Stimulated activated CD4-positive, alpha-beta T cell treated with anti-CD3 and anti-CD28 coated beads, Interleukin-15, amount 100 ng/mL, for 1 hour (primary cell): ENCODE results near the gene BEST2.

Experiments used
- DNase-seq, 2 donors: peaks; one replicate each; pipeline ENCODE4 v3.0.0-alpha.2; 2020; ENCODE audit warnings: low read depth in 1 of 2, low spot score in 1 of 2

BEST2 gene

DNA sequence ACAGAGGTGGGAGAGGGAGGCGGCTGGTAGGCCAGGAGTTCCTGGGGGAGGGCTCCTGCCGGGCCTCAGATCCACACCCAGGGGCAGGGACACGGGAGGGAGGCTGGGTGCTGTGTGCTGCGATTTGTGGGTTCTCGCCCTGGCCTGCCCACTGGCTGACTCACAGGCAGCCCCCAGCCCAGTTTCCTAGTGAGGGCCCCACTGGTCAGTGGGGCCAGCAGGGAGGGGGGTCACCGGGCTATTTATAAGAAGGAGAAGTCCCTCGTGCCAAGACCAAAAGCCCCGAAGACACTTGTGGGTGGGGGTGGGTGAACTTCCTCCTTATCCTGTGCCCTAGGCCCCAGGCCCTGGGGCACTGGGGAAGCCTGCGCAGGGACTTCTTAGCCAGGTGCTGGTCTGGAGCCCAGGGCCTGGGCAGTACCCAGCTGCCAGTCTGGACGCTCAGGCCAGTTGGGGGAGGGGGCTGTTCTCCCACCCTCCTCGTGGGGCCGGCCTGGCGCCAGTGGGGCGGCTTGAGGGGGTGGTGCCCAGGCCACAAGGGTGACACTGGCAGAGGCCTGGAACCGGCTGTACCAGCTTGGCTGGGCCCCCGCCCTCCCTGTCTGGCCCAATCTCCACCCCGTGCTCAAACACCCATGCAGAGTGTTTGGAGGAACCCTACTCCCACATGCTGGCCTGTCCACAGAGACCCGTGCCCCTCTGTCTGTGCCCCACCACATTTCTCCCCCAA lies 34.7 kb downstream of the BEST2 start:
- no peak for DNase-seq

DNA sequence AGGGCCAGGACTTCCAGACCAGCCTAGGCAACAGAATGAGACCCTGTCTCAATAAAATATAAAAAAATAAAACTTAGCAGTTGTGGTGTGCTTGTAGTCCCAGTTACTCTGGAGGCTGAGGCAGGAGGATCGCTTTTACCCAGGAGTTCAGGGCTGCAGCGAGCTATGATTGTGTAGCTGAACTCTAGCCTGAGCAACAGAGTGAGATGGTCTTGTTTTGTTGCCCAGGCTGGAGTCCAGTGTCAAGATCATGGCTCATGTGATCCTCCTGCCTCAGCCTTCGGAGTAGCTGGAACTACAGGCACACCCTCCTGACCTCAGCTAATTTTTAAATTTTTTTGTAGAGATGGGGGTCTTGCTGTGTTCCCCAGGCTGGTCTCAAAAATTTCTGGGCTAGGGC lies 35.4 kb downstream of the BEST2 start:
- no peak for DNase-seq

DNA sequence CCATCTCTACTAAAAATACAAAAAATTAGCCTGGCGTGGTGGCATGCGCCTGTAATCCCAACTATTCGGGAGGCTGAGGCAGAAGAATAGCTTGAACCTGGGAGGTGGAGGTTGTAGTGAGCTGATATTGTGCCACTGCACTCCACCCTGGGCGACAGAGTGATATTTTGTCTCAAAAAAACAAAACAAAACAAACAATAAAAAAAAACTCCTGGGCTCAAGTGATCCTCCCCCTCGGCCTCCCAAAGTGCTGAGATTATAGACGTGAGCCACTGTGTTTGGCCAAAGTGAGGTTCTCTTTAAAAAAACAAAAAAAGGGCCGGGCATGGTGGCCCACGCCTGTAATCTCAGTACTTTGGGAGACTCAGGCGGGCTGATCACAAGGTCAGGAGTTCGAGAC lies 35.9 kb downstream of the BEST2 start:
- DNase-seq = no peak

DNA sequence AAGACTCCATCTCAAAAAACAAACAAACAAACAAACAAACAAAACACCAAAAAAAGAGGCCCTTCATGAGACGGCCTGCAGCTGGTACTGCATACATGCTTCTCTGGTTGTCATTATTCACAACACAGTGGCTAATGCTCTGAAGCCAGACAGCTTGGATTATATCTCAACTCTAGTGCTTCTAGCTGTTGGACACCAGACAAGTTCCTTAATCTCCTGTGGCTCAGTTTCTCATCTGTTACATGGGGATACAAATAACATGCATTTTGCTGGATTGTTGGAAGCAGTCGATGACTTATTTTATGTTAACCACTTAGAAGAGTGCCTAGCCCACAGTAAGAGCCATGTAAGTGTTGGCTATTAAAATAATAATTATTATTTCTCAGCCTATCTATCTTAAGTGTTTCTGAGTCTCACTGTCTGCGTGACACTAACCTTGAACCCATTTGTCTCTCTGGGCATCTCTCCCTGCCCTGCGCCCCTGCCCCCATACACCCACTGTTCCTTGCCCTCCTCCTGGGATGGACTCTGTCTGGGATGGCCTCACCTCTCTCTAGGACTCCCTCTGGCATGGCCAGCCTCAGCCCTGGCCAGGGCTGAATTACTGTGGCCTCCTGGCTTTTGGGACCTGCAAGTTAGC lies 36.6 kb downstream of the BEST2 start:
- no peak for DNase-seq

DNA sequence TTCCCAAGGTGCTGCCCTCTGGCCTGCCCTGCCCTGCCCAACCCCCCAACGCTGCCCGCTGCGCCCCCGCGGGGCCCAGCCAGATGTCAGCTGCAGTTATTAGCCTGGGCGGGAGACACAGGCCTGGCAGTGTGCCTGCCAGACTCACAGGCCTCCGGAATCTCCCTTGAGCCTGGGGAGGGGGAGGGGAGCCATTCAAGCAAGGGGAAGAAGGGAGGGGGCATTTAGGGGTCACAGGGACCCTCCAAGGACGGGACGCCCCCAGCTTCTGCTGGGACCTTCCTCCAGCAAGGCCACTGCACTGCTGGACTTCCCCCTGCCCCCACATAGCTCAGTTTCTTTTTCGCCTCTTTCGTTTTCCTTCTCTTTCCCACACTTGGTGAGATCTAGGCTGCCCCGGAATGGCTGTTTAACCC lies 37.1 kb downstream of the BEST2 start:
- no peak for DNase-seq

DNA sequence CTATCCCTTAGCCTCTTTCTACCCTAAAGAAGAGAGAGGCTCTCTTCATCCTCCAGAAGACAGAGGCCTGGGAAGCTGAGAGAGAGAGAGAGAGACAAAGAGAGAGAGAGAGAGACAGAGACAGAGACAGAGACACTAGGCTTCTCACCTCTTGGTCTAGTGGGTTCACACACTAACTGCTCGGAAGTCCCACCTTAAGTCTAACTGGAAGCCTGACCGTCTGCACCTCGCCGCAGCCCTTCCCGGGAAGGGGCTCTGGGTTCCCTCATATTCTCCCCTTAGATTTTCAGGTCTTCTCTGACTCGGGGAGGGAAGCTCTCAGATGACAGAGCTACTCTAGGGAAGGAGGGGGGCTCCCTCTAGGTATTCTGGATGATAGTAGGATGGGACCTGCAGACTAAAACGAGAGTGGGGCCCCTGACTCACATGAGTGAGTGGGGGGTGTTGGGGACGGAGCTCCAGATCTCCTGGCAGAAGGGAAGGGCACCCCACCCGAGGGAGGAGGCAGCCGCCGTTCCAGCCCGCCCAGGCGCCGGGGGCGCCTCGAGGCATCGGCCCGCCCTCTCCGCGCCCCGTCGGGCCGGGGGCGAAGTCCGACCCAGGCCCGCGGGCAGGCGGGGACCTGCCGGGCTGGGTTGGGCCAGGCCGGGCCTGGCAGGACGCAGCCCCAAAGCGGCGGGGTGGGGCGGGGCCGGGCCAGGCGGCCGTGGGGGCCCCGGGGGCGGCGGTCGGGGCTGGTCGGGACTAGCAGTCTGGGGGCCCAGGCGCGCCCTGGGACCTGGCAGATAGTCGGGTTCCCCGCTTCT lies 37.7 kb downstream of the BEST2 start:
- no peak for DNase-seq

DNA sequence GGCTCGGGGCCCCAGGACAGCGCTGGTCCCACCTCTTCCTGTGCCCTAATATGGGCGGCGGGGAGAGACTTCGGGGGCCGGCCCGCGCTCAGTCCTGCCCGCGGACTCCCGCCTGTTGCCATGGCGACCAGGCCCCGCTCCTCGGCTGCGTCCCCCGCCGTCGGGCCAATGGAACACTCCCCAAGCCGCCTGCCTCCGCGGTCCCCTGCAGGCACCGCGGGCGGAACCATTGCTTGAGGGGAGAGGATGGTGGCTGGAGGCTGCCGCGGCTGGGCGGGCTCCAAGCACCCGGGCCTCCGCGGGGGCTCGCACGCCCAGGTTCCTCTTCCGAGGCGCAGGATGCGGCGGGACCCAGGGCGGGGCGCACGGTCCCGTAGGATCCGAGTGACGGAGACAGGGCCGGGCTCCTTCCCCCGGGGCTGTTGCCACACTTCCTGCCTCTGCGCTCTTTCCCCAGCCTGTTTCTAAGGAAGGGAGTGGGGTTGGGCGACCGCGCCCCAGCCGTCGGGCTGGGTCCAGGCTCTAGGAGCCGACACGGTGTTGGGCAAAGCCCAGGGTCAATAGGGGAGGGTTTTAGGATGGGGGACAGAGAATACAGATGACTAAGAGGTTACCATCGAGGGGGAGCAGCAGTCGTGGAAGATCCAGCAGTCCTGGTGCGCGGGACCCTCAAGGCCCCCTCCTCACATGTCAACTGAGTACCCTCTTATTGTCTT lies 38.5 kb downstream of the BEST2 start:
- DNase-seq = peak; percentile 74 to 85

DNA sequence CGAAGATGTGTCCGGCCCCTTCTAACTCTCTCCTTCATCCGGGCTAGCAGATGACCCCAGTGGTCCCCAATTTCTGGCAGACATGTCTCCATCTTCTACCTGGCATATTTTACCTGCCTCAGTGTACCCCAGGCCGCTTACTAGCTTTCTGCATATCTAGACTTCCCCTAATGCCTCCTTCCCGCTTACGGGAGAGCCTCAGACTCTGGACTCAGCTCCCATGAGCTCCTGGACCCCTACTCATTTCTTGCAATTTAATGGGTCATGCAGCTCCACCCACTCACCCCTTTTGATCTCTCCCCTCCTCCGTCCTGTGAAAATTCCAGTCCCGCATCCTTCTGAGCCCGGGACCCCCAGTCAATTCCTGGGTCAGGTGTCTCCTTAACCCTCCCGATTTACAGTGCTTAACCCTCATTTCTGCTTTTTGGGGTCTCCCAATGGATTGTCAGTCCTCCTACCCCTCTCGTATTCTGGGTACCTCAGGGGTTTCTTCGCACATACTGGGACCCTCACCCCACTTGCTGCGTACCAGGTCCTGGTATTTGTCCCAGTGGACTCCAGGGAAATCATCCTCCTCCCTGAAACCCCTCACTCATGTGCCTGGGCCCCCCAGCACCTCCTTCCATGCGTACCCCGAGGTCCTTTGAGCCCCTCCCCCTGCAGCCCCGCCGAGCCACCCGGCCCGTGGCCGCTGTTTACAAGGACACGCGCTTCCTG lies 39.2 kb downstream of the BEST2 start:
- DNase-seq = no peak

DNA sequence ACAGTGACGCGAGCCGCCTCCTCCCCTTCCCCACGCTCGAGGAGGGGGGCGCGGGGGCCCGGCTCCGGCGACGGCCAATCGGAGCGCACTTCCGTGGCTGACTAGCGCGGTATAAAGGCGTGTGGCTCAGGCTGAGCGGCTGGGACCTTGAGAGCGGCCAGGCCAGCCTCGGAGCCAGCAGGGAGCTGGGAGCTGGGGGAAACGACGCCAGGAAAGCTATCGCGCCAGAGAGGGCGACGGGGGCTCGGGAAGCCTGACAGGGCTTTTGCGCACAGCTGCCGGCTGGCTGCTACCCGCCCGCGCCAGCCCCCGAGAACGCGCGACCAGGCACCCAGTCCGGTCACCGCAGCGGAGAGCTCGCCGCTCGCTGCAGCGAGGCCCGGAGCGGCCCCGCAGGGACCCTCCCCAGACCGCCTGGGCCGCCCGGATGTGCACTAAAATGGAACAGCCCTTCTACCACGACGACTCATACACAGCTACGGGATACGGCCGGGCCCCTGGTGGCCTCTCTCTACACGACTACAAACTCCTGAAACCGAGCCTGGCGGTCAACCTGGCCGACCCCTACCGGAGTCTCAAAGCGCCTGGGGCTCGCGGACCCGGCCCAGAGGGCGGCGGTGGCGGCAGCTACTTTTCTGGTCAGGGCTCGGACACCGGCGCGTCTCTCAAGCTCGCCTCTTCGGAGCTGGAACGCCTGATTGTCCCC lies 39.9 kb downstream of the BEST2 start, which contains the start of gene JUNB:
Gene JUNB, plus strand, starts transcription at position 142 of the 706 bp plus-strand sequence. Its CDS starts 286 bp downstream, at position 428.
- DNase-seq = peak; percentile 94 to 98

DNA sequence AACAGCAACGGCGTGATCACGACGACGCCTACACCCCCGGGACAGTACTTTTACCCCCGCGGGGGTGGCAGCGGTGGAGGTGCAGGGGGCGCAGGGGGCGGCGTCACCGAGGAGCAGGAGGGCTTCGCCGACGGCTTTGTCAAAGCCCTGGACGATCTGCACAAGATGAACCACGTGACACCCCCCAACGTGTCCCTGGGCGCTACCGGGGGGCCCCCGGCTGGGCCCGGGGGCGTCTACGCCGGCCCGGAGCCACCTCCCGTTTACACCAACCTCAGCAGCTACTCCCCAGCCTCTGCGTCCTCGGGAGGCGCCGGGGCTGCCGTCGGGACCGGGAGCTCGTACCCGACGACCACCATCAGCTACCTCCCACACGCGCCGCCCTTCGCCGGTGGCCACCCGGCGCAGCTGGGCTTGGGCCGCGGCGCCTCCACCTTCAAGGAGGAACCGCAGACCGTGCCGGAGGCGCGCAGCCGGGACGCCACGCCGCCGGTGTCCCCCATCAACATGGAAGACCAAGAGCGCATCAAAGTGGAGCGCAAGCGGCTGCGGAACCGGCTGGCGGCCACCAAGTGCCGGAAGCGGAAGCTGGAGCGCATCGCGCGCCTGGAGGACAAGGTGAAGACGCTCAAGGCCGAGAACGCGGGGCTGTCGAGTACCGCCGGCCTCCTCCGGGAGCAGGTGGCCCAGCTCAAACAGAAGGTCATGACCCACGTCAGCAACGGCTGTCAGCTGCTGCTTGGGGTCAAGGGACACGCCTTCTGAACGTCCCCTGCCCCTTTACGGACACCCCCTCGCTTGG lies 40.7 kb downstream of the BEST2 start:
- peak in 1 of 2 donors; percentile 59 for DNase-seq

DNA sequence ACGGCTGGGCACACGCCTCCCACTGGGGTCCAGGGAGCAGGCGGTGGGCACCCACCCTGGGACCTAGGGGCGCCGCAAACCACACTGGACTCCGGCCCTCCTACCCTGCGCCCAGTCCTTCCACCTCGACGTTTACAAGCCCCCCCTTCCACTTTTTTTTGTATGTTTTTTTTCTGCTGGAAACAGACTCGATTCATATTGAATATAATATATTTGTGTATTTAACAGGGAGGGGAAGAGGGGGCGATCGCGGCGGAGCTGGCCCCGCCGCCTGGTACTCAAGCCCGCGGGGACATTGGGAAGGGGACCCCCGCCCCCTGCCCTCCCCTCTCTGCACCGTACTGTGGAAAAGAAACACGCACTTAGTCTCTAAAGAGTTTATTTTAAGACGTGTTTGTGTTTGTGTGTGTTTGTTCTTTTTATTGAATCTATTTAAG lies 41.3 kb downstream of the BEST2 start:
- DNase-seq = no peak

DNA sequence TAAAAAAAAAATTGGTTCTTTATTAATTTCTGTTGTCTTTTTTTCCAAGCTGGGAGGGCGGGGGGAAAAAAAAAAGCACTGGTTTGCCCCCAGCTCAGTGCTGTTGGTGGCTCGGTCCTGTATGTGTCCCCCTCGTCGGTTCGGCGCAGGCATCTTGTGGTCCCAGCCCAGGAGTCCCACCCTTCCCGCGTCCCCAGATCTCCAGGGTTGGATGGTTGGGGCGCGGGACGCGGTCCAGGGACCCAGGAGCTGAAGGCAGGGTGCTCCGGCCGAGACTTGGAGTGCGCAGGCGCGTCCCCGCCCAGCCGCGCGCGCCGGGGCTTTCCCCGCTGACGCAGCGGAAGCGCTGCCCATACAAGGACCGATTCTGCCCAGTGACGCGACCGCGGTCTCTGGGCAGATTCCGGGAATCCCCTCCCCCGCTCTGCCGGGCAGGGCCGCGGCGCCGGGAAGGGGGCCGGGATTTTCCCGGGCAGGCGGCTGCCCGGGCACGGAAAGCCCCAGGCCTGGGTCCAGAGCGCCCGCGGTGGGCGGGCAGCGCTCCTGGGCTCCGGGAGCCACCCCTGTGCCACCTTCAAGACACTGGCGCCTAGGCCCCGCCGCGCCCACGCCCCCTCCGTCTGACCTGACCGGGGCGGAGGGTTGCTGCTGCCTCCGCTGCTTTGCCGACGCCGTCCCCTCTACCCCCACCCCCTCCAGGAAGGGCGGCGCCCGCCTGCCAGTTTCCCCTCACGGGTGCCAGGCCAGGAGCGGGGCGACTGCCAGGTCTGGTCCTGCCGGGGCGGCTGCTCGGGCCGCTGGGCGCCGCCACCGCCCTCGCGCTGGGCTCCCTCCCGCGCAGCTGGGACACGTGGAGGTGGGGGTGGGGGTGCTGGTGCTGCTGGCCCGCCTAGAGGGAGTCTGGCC lies 42.0 kb downstream of the BEST2 start:
- peak; percentile 90 to 94 for DNase-seq

DNA sequence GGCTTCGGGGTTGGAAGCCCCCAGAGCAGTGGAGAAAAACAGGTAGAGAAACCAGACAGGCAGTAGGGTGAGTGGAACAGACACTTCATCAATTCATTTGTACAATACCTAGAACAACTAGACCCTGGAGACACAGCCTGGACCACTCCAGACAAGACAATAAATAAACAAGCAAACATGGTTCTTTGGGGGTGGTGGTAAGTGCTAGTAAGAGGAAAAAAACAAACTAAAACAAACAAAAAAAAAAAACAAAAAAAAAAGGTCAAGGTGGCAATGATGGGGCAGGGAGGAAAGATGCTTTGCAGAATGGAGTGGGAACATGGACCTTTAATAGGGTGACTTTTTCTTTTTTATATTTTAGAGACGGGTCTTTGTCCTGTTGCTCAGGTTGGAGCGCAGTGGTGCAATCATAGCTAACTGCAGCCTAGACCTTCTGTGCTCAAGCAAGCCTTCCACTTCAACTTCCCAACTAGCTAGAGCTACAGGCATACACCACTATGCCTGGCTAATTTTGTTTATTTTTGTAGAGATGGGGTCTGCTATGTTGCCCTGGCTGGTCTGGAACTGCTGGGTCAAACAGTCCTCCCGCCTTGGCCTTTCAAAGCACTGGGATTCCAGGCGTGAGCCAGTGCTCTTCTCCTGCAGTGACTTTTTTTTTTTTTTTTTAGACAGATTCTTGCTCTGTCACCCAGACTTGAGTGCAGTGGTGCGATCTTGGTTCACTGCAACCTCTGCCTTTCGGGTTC lies 42.8 kb downstream of the BEST2 start:
- no peak for DNase-seq

DNA sequence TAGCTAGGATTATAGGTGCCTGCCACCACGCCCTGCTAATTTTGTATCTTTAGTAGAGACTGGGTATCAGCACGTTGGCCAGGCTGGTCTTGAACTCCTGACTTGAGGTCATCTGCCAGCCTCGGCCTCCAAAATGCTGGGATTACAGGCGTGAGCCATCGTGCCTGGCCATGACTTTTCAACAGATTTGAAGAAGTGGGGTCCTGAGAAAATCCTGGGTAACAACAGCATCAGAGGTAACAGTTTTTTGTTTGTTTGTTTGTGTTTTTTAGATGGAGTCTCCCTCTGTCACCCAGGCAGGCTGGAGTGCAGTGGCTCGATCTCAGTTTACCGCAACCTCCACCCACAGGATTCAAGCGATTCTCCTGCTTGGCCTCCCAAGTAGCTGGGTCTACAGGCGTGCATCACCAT lies 43.4 kb downstream of the BEST2 start:
- DNase-seq = no peak

DNA sequence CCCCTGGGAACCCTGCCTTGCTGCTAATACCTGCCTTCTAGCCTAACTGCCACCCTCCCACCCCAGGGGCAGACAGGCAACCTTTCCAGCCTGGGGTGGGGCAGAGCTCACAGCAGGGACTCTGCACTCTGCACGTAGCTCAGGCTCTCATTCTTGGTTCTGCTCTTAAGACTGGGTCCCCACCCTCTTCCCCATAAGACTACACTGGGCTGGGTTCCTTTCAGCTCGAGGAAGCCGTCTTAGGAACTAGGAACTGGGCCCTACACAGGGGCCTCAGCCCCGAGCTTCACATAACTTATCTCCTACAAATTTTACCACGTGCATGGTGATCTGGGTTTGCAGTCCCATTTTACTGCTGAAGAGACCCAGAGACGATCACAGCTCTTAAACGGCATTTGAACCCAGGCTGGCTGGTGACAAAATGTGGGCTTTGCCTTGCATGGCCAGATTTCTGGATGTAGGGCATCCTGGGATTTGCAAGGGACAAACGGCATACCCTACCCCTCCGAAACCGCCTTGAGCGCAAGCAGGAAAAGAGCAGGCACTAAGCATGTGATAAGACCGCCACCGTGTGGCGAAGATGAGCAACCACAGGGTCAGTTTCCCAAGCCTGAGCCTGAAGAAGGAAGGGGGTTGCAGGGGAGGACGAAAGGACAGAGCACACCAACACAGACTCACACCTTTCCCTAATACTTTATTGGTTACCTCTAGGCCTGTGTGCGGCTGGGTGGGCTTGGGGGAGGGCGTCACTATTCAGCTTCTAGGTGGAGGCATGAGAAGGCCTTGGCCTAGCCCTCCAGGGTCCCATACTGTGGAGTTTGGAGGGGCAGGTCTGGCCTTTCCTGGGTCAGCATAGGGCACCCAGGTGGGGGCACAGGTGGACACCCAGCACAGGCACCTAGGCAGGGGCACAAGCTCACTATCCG lies 44.8 kb downstream of the BEST2 start:
- DNase-seq = no peak

DNA sequence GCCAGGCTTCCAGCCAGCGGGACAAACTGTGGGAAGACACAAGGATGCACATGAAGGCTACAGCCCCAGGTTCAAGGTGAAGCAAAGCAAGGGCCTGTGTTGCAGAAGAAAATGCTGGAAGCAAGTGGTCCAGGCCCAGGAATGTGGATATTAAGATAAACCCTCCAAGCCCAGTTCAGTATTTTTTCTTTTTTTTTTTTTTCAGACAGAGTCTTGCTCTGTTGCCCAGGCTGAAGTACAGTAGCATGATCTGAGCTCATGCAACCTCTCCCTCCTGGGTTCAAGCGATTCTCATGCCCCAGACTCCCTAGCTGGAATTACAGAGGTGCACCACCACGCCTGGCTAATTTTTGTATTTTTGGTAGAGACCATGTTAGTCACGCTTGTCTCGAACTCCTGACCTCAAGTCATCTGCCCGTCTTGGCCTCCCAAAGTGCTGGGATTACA lies 45.6 kb downstream of the BEST2 start:
- DNase-seq = no peak
